ENCODE results near the gene AUH.

AUH gene

GRCh38 chr9:91220491-91221135, 141.1 kb downstream of the AUH start:
- H3K9me3 ChIP-seq (ENCODE audit: control insufficient read depth, low read length) = no peaks in the 10 kb centered on the region
- H3K36me3 ChIP-seq (ENCODE audit: control insufficient read depth, insufficient read depth, low read length) = no peaks in the 10 kb centered on the region
- no peak overlapping the region for H3K4me3 ChIP-seq (ENCODE audit: insufficient read depth, low read depth, low read length, poor library complexity, severe bottlenecking)
- H3K27ac ChIP-seq (ENCODE audit: insufficient read depth, low read length, poor library complexity, severe bottlenecking) = no peak overlapping the region
- H3K27me3 ChIP-seq (replicated peaks; ENCODE audit: control insufficient read depth, insufficient read depth, low read length, poor library complexity, severe bottlenecking) = no peaks in the 10 kb centered on the region
- no peak for DNase-seq
- no peaks in the 10 kb centered on the region for H3K4me1 ChIP-seq (ENCODE audit: control insufficient read depth, insufficient read depth, low read length, poor library complexity, severe bottlenecking)

- Histone ChIP-seq H3K27ac (ENCODE audit: insufficient read depth, low read length, poor library complexity, severe bottlenecking) (no peak overlapping the region), H3K4me1 (ENCODE audit: control insufficient read depth, insufficient read depth, low read length, poor library complexity, severe bottlenecking) (no peaks in the 10 kb centered on the region), H3K9me3 (ENCODE audit: control insufficient read depth, low read length) (no peaks in the 10 kb centered on the region), H3K27me3 (replicated peaks; ENCODE audit: control insufficient read depth, insufficient read depth, low read length, poor library complexity, severe bottlenecking) (no peaks in the 10 kb centered on the region), H3K4me3 (ENCODE audit: insufficient read depth, low read depth, low read length, poor library complexity, severe bottlenecking) (no peak overlapping the region), H3K36me3 (ENCODE audit: control insufficient read depth, insufficient read depth, low read length) (no peaks in the 10 kb centered on the region)
- no peak for DNase-seq
Observed at GRCh38 chr9:91220021-91220420, 141.7 kb downstream of the AUH start.

DNA sequence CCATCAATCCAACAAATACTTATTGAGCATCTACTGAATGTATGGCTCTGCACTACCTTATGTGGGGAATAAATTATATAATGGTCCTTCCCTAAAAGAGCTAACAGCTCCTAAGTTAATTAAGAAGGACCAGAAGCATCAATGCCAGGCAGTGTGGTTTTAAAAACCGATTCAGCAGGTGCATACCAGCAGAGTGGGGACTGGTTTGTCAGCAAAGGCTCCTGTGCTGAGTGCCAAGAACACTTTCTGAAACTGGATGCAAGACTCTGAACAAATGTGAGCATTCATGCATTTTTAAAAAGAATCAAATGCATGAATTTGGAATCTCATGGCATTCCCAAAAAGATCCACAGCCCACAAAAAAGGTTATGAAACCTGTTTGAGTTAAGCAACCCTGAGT, 142.2 kb downstream of the AUH start:
- H3K4me3 ChIP-seq (ENCODE audit: insufficient read depth, low read depth, low read length, poor library complexity, severe bottlenecking) = no peak overlapping the region
- no peaks in the 10 kb centered on the region for H3K9me3 ChIP-seq (ENCODE audit: control insufficient read depth, low read length)
- DNase-seq = no peak
- no peaks in the 10 kb centered on the region for H3K27me3 ChIP-seq (replicated peaks; ENCODE audit: control insufficient read depth, insufficient read depth, low read length, poor library complexity, severe bottlenecking)
- H3K36me3 ChIP-seq (ENCODE audit: control insufficient read depth, insufficient read depth, low read length) = no peaks in the 10 kb centered on the region
- no peak overlapping the region for H3K27ac ChIP-seq (ENCODE audit: insufficient read depth, low read length, poor library complexity, severe bottlenecking)
- no peaks in the 10 kb centered on the region for H3K4me1 ChIP-seq (ENCODE audit: control insufficient read depth, insufficient read depth, low read length, poor library complexity, severe bottlenecking)

- Histone ChIP-seq H3K27ac (ENCODE audit: insufficient read depth, low read length, poor library complexity, severe bottlenecking) (no peak overlapping the region), H3K27me3 (replicated peaks; ENCODE audit: control insufficient read depth, insufficient read depth, low read length, poor library complexity, severe bottlenecking) (no peaks in the 10 kb centered on the region), H3K4me1 (ENCODE audit: control insufficient read depth, insufficient read depth, low read length, poor library complexity, severe bottlenecking) (no peaks in the 10 kb centered on the region), H3K4me3 (ENCODE audit: insufficient read depth, low read depth, low read length, poor library complexity, severe bottlenecking) (no peak overlapping the region), H3K36me3 (ENCODE audit: control insufficient read depth, insufficient read depth, low read length) (no peaks in the 10 kb centered on the region), H3K9me3 (ENCODE audit: control insufficient read depth, low read length) (no peaks in the 10 kb centered on the region)
- no peak for DNase-seq
Observed at GRCh38 chr9:91217388-91217787, 144.3 kb downstream of the AUH start.

GRCh38 chr9:91214867-91215266, 146.9 kb downstream of the AUH start:
- H3K9me3 ChIP-seq (ENCODE audit: control insufficient read depth, low read length) = no peaks in the 10 kb centered on the region
- H3K27me3 ChIP-seq (replicated peaks; ENCODE audit: control insufficient read depth, insufficient read depth, low read length, poor library complexity, severe bottlenecking) = no peaks in the 10 kb centered on the region
- H3K36me3 ChIP-seq (ENCODE audit: control insufficient read depth, insufficient read depth, low read length) = no peaks in the 10 kb centered on the region
- DNase-seq = no peak
- H3K4me3 ChIP-seq (ENCODE audit: insufficient read depth, low read depth, low read length, poor library complexity, severe bottlenecking) = no peak overlapping the region
- H3K4me1 ChIP-seq (ENCODE audit: control insufficient read depth, insufficient read depth, low read length, poor library complexity, severe bottlenecking) = no peaks in the 10 kb centered on the region
- no peak overlapping the region for H3K27ac ChIP-seq (ENCODE audit: insufficient read depth, low read length, poor library complexity, severe bottlenecking)

- no peaks in the 10 kb centered on the region for H3K9me3 ChIP-seq (ENCODE audit: control insufficient read depth, low read length)
- H3K36me3 ChIP-seq (ENCODE audit: control insufficient read depth, insufficient read depth, low read length) = no peaks in the 10 kb centered on the region
- H3K4me3 ChIP-seq (ENCODE audit: insufficient read depth, low read depth, low read length, poor library complexity, severe bottlenecking) = no peak overlapping the region
- no peaks in the 10 kb centered on the region for H3K4me1 ChIP-seq (ENCODE audit: control insufficient read depth, insufficient read depth, low read length, poor library complexity, severe bottlenecking)
- DNase-seq = no peak
- H3K27me3 ChIP-seq (replicated peaks; ENCODE audit: control insufficient read depth, insufficient read depth, low read length, poor library complexity, severe bottlenecking) = no peaks in the 10 kb centered on the region
- no peak overlapping the region for H3K27ac ChIP-seq (ENCODE audit: insufficient read depth, low read length, poor library complexity, severe bottlenecking)
Observed at GRCh38 chr9:91214086-91214485, 147.6 kb downstream of the AUH start.

DNA sequence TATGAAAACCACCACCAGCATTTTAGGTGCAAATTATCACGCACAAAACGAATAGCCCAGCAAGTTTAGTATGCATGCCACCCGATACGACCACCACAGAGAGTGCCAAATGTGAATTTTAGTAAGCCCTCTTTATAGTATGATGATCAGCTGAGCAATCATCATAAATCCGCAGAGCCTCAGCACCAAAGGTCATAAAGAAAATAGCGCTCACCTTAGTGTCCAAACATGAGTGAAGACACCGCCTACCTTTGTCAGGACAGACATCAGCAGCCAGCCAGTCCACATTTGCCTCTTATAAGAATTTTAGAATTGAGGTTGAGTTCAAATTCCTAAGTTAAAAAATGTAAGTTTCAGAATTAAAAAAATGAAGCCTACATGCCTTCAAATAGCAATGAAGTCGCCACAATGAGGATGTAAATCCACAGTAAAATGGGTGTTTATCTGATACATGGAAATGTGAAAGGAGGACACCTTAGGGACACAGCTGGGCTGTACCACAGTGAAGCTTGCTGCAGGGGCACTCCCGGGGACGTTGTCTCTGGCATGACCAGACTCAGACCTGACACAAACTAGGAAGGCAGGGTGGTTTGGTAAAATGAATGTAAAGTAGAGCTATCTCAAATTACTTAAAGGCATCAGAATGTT, 149.0 kb downstream of the AUH start:
- no peak overlapping the region for H3K27ac ChIP-seq (ENCODE audit: insufficient read depth, low read length, poor library complexity, severe bottlenecking)

GRCh38 chr9:91211919-91212318, 149.8 kb downstream of the AUH start:
- no peak for DNase-seq
- H3K4me3 ChIP-seq (ENCODE audit: insufficient read depth, low read depth, low read length, poor library complexity, severe bottlenecking) = no peak overlapping the region
- H3K27me3 ChIP-seq (replicated peaks; ENCODE audit: control insufficient read depth, insufficient read depth, low read length, poor library complexity, severe bottlenecking) = no peaks in the 10 kb centered on the region

More for the DNA sequence above, 149.0 kb downstream of the AUH start:
- H3K4me1 ChIP-seq (ENCODE audit: control insufficient read depth, insufficient read depth, low read length, poor library complexity, severe bottlenecking) = peaks cover 3% of the 10 kb centered on the region
- H3K9me3 ChIP-seq (ENCODE audit: control insufficient read depth, low read length) = no peaks in the 10 kb centered on the region
- no peaks in the 10 kb centered on the region for H3K36me3 ChIP-seq (ENCODE audit: control insufficient read depth, insufficient read depth, low read length)
- no peak overlapping the region for H3K4me3 ChIP-seq (ENCODE audit: insufficient read depth, low read depth, low read length, poor library complexity, severe bottlenecking)
- no peak for DNase-seq
- H3K27me3 ChIP-seq (replicated peaks; ENCODE audit: control insufficient read depth, insufficient read depth, low read length, poor library complexity, severe bottlenecking) = no peaks in the 10 kb centered on the region

GRCh38 chr9:91211414-91211813, 150.3 kb downstream of the AUH start:
- no peak overlapping the region for H3K27ac ChIP-seq (ENCODE audit: insufficient read depth, low read length, poor library complexity, severe bottlenecking)
- no peaks in the 10 kb centered on the region for H3K9me3 ChIP-seq (ENCODE audit: control insufficient read depth, low read length)
- peaks cover 6% of the 10 kb centered on the region for H3K4me1 ChIP-seq (ENCODE audit: control insufficient read depth, insufficient read depth, low read length, poor library complexity, severe bottlenecking)
- no peaks in the 10 kb centered on the region for H3K36me3 ChIP-seq (ENCODE audit: control insufficient read depth, insufficient read depth, low read length)
- no peaks in the 10 kb centered on the region for H3K27me3 ChIP-seq (replicated peaks; ENCODE audit: control insufficient read depth, insufficient read depth, low read length, poor library complexity, severe bottlenecking)
- H3K4me3 ChIP-seq (ENCODE audit: insufficient read depth, low read depth, low read length, poor library complexity, severe bottlenecking) = no peak overlapping the region
- DNase-seq = no peak

More at GRCh38 chr9:91211919-91212318, 149.8 kb downstream of the AUH start:
- Histone ChIP-seq H3K36me3 (ENCODE audit: control insufficient read depth, insufficient read depth, low read length) (no peaks in the 10 kb centered on the region), H3K4me1 (ENCODE audit: control insufficient read depth, insufficient read depth, low read length, poor library complexity, severe bottlenecking) (peaks cover 6% of the 10 kb centered on the region), H3K27ac (ENCODE audit: insufficient read depth, low read length, poor library complexity, severe bottlenecking) (no peak overlapping the region), H3K9me3 (ENCODE audit: control insufficient read depth, low read length) (no peaks in the 10 kb centered on the region)

GRCh38 chr9:91210318-91210717, 151.4 kb downstream of the AUH start:
- Histone ChIP-seq H3K4me3 (ENCODE audit: insufficient read depth, low read depth, low read length, poor library complexity, severe bottlenecking) (no peak overlapping the region), H3K27me3 (replicated peaks; ENCODE audit: control insufficient read depth, insufficient read depth, low read length, poor library complexity, severe bottlenecking) (no peaks in the 10 kb centered on the region), H3K27ac (ENCODE audit: insufficient read depth, low read length, poor library complexity, severe bottlenecking) (no peak overlapping the region), H3K9me3 (ENCODE audit: control insufficient read depth, low read length) (no peaks in the 10 kb centered on the region), H3K4me1 (ENCODE audit: control insufficient read depth, insufficient read depth, low read length, poor library complexity, severe bottlenecking) (peaks cover 6% of the 10 kb centered on the region), H3K36me3 (ENCODE audit: control insufficient read depth, insufficient read depth, low read length) (no peaks in the 10 kb centered on the region)
- no peak for DNase-seq

All from effector memory CD4-positive, alpha-beta T cell (primary cell).